ENCODE results near the gene NUTM2B. TPM values are rescaled to one million over a fixed set of nuclear protein-coding genes. Genes with fewer than 3 reads are reported as not detected.
"Not testable (repeated sequence)": the region's sequence is repeated elsewhere in the genome, so short reads cannot be mapped to it uniquely, and the experiment has no call there.

Gene NUTM2B, protein sequence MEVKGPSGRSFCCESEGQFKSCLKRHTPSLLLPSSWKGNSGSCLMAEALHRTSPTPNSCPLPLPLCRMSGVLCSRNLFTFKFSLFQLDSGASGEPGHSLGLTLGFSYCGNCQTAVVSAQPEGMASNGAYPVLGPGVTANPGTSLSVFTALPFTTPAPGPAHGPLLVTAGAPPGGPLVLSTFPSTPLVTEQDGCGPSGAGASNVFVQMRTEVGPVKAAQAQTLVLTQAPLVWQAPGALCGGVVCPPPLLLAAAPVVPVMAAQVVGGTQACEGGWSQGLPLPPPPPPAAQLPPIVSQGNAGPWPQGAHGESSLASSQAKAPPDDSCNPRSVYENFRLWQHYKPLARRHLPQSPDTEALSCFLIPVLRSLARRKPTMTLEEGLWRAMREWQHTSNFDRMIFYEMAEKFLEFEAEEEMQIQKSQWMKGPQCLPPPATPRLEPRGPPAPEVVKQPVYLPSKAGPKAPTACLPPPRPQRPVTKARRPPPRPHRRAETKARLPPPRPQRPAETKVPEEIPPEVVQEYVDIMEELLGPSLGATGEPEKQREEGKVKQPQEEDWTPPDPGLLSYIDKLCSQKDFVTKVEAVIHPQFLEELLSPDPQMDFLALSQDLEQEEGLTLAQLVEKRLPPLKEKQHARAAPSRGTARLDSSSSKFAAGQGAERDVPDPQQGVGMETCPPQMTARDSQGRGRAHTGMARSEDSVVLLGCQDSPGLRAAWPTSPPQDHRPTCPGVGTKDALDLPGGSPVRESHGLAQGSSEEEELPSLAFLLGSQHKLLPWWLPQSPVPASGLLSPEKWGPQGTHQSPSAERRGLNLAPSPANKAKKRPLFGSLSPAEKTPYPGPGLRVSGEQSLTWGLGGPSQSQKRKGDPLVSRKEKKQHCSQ
- total RNA-seq (2021) (0.83 and 1.3 TPM in 2 replicates), Bru-seq, nascent RNA (percentile 13 among the genes with signal in this experiment), BruChase-seq, experiment 1, labeled RNA remaining after a 2-hour chase (percentile 19 among the genes with signal in this experiment), BruChase-seq, experiment 2, labeled RNA remaining after a 6-hour chase (percentile 31 among the genes with signal in this experiment)
- long read RNA-seq = 0 reads

DNA sequence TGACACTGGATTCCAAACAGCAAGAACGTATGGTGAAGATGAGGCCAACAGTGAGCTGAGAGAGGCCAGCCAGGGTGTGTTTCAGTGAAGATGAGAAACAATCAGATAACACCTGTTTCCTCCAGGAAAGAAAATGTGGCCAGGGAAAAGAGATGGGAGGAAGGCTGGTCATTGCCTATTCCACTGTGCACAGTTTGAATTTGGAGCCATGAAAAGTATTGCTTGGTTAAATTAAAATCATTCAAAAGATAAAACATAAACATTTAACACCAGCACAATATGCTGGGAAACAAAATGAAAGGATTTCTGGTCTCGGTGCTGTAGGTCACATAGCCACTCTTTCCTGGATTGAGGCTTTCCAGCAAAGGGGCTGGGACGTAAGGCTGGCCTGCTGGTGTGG lies at the start of gene NUTM2B:
Gene NUTM2B, plus strand, starts transcription at position 301 of the 400 bp plus-strand sequence. CDS start 383 bp downstream, outside the sequence.
- H3K79me2 ChIP-seq (ENCODE audit: low read depth); H2AFZ ChIP-seq; H3K4me1 ChIP-seq (replicated peaks; ENCODE audit: insufficient read depth); H3K4me2 ChIP-seq; H3F3A ChIP-seq (ENCODE audit: insufficient read depth, low read depth); H4K20me1 ChIP-seq (ENCODE audit: insufficient read depth); H3K27ac ChIP-seq; BruUV-seq (replicated peaks); H3K36me3 ChIP-seq (ENCODE audit: low read depth); H3K4me3 ChIP-seq; CTCF ChIA-PET; DNase-seq; H3K27me3 ChIP-seq (ENCODE audit: insufficient read depth, low read depth); POLR2A ChIA-PET (ENCODE audit: unreplicated experiment); H3K9me2 ChIP-seq (ENCODE audit: insufficient read depth); intact Hi-C loops (cut with micrococcal nuclease; ENCODE audit: unreplicated experiment); H3K9me3 ChIP-seq (ENCODE audit: insufficient read depth, low read depth): not testable (repeated sequence)

DNA sequence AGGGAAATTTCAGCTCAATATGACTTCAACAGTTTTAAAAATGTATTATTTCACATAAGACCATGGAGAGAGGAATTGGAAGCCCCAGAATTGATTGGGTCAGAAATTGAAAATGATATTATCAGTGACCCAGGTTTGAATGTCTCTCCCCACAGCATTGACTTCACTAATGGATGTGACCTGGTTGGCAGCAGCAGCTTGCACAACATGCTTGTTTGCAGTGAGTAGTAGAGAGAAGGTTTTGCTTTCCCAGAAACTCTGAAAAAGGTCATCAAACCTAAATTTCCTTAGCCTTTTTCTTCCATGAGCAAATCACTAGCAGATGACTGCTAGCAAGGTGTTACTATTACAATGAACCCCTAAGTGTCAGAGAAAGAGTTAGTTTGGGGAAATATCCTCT lies 39.7 kb upstream of the NUTM2B start:
- H3F3A ChIP-seq (ENCODE audit: insufficient read depth, low read depth); H3K36me3 ChIP-seq (ENCODE audit: low read depth); H3K9me2 ChIP-seq (ENCODE audit: insufficient read depth); H3K79me2 ChIP-seq (ENCODE audit: low read depth); intact Hi-C loops (cut with micrococcal nuclease; ENCODE audit: unreplicated experiment); H3K9me3 ChIP-seq (ENCODE audit: insufficient read depth, low read depth); DNase-seq; H3K4me1 ChIP-seq (replicated peaks; ENCODE audit: insufficient read depth); CTCF ChIA-PET; H3K4me2 ChIP-seq; POLR2A ChIA-PET (ENCODE audit: unreplicated experiment); BruUV-seq (replicated peaks); H3K27me3 ChIP-seq (ENCODE audit: insufficient read depth, low read depth); H3K4me3 ChIP-seq; H4K20me1 ChIP-seq (ENCODE audit: insufficient read depth); H3K27ac ChIP-seq; H2AFZ ChIP-seq: not testable (repeated sequence)

DNA sequence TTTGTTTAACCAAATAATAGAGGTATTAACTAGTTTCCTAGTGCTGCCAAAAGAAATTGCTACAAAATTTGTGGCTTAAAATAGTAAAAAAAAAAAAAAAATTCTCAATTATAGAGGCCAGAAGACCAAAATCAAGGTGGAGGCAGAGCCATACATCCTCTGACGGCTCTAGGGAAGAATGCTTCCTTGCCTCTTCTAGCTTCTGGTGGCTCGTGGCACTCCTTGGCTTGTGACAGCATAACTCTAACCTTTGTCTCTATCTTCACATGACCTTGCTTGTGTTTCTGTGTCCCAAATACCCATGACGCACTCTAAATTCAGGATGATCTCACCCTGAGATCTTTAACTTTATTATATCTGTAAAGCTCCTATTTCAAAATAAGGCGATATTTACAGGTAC lies 38.3 kb upstream of the NUTM2B start:
- H3K79me2 ChIP-seq (ENCODE audit: low read depth); H3K27ac ChIP-seq; H3F3A ChIP-seq (ENCODE audit: insufficient read depth, low read depth); H3K4me3 ChIP-seq; DNase-seq; POLR2A ChIA-PET (ENCODE audit: unreplicated experiment); H3K9me2 ChIP-seq (ENCODE audit: insufficient read depth); H3K9me3 ChIP-seq (ENCODE audit: insufficient read depth, low read depth); BruUV-seq (replicated peaks); H4K20me1 ChIP-seq (ENCODE audit: insufficient read depth); intact Hi-C loops (cut with micrococcal nuclease; ENCODE audit: unreplicated experiment); H3K27me3 ChIP-seq (ENCODE audit: insufficient read depth, low read depth); H3K36me3 ChIP-seq (ENCODE audit: low read depth); H2AFZ ChIP-seq; H3K4me2 ChIP-seq; CTCF ChIA-PET; H3K4me1 ChIP-seq (replicated peaks; ENCODE audit: insufficient read depth): not testable (repeated sequence)

DNA sequence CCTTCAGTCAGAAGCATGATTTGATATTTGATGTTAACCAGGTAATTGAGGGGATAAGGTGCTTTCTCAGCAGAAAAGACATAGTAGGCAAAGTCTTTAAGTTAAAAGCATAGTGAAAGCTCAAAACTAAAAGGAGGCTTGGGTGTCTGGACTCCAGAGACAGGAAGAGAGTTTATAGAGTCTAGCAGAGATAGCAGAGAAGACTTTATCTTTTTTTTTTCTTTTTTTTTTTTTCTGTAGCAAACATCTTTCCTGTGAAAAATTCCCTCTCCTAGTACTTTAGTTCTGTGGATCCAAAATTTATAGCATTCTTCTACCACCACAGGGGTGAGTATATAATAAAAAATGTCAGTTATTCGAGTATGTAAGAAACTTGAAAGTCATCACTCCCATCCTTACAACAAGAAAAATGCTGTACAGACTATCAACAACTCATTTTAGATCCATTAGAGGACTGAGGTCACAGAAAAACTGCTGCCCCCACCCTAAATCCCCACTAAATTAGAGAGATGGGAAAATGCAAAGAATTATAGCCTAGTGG lies 33.7 kb upstream of the NUTM2B start:
- H3K36me3 ChIP-seq (ENCODE audit: low read depth); H3K79me2 ChIP-seq (ENCODE audit: low read depth); DNase-seq; POLR2A ChIA-PET (ENCODE audit: unreplicated experiment); H2AFZ ChIP-seq; H3K4me1 ChIP-seq (replicated peaks; ENCODE audit: insufficient read depth); H3K9me3 ChIP-seq (ENCODE audit: insufficient read depth, low read depth); H3K4me2 ChIP-seq; H4K20me1 ChIP-seq (ENCODE audit: insufficient read depth); H3F3A ChIP-seq (ENCODE audit: insufficient read depth, low read depth); H3K27me3 ChIP-seq (ENCODE audit: insufficient read depth, low read depth); H3K4me3 ChIP-seq; H3K9me2 ChIP-seq (ENCODE audit: insufficient read depth); H3K27ac ChIP-seq; CTCF ChIA-PET; intact Hi-C loops (cut with micrococcal nuclease; ENCODE audit: unreplicated experiment); BruUV-seq (replicated peaks): not testable (repeated sequence)

DNA sequence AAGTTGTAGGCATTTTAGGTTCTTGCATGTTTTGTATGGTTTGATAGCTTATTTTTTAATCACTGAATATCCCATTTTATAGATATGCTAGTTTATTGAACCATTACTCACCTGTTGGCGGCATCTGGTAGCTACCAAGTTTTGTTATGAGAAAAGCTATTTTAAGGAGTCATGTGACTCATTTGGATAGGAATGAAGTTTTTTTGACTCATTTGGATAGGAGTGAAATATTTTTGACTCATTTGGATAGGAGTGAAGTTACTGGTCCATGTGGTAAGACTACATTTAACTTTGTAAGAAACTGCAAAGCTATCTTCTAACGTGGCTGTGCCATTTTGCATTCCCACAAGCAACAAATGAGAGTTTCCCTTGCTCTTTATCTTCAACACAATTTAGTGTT lies 28.1 kb upstream of the NUTM2B start:
- intact Hi-C loops (cut with micrococcal nuclease; ENCODE audit: unreplicated experiment); H2AFZ ChIP-seq; H3K27ac ChIP-seq; H3K27me3 ChIP-seq (ENCODE audit: insufficient read depth, low read depth); CTCF ChIA-PET; H3F3A ChIP-seq (ENCODE audit: insufficient read depth, low read depth); POLR2A ChIA-PET (ENCODE audit: unreplicated experiment); H3K36me3 ChIP-seq (ENCODE audit: low read depth); H3K4me2 ChIP-seq; H3K9me3 ChIP-seq (ENCODE audit: insufficient read depth, low read depth); BruUV-seq (replicated peaks); DNase-seq; H3K9me2 ChIP-seq (ENCODE audit: insufficient read depth); H3K4me3 ChIP-seq; H4K20me1 ChIP-seq (ENCODE audit: insufficient read depth); H3K79me2 ChIP-seq (ENCODE audit: low read depth); H3K4me1 ChIP-seq (replicated peaks; ENCODE audit: insufficient read depth): not testable (repeated sequence)

DNA sequence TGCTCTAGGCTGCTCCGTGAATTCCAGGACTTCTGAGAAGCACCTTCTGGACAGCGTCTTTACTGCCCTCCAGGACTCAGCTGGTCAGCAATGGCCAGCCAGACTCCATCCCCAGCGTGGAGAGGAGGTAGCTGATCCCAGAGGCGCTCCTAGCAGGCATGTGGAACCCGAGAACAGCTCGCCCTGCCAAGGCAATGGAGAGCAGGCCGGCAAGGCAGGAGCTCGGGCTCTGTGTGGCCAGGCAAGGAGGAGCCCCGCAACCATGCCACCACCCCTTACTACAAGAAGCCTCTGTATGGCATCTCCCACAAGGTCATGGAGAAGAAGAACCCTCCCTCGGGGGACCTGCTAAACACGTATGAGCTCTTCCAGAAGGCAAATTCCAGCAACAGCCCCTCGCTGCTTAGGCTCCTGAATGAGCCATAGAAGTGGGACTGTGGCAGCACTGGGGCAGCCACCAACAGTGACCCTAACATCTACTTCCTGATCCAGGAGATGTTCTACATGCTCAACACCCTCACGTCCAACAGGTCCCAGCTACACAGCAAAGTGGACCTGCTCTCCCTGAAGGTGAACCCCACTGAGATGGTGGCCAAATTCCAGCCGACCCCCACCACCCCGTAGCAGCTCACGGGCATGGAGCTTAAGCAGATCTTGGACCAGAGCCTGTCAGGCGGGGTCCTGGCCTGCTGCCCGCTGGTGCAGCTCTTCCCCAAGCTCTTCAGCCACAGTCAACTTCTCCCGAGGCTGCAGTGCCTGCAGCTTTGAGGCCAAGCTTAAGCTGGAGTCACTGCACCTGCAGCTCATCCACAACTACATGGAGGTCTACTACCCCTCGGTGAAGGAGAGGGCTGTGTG lies 19.8 kb upstream of the NUTM2B start:
- H3K27me3 ChIP-seq (ENCODE audit: insufficient read depth, low read depth); H3K4me2 ChIP-seq; H3K36me3 ChIP-seq (ENCODE audit: low read depth); H3K27ac ChIP-seq; CTCF ChIA-PET; H4K20me1 ChIP-seq (ENCODE audit: insufficient read depth); H3F3A ChIP-seq (ENCODE audit: insufficient read depth, low read depth); DNase-seq; BruUV-seq (replicated peaks); H3K79me2 ChIP-seq (ENCODE audit: low read depth); H3K9me3 ChIP-seq (ENCODE audit: insufficient read depth, low read depth); intact Hi-C loops (cut with micrococcal nuclease; ENCODE audit: unreplicated experiment); H3K4me3 ChIP-seq; H3K9me2 ChIP-seq (ENCODE audit: insufficient read depth); H3K4me1 ChIP-seq (replicated peaks; ENCODE audit: insufficient read depth); H2AFZ ChIP-seq: not testable (repeated sequence)
- POLR2A ChIA-PET (ENCODE audit: unreplicated experiment) = interaction anchor here (0.7 kb wide), 1 partner anchor 221 kb away, joined by 5 read pairs; no protein-coding TSS in a partner anchor
